GM18870 (cell line): ENCODE data around the gene DHDH.
"Not testable (repeated sequence)": the region's sequence is repeated elsewhere in the genome, so short reads cannot be mapped to it uniquely, and the experiment has no call there.

ENCODE experiments used
- ATAC-seq: cut with Tn5 transposase; IDR thresholded peaks from one replicate; pipeline ENCODE4 v1.9.1; 2021; ENCODE audit warnings: moderate library complexity; ENCODE audit not compliant: unreplicated experiment

The DHDH gene

DNA sequence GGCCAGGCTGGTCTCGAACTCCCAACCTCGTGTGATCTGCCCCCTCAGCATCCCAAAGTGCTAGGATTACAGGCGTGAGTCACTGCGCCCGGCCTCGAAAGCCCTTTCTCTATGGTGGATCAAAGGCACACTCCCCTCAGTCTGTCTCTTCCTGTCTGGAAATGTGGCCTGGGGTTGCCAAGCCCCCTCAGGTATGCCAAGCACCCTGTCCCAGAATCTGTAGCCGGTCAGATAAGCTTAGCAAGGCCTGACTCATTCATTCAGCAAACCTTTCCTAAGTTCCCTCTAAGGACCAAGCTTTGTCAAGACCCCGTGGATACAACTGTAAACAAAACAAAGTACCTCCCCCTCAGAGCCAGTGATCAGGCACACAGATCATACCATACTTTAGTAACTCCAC lies 19.3 kb upstream of the DHDH start:
- ATAC-seq, result no peak

DNA sequence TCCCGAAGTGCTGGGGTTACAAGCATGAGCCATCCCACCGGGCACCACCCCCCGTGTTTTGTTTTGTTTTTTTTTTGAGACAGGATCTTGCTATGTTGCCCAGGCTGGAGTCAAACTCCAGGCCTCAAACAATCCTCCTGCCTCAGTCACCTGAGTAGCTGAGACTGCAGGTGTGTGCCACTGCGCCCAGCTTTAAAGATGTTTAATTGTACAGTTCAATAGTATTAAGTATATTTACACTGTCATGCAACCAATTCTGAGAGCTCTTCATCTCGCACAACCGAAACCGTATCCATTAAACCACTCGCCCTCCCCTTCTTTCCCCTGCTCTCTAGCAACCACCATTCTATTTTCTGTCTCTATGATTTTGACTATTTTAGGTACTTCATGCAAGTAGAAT lies 17.7 kb upstream of the DHDH start:
- ATAC-seq, result no peak

DNA sequence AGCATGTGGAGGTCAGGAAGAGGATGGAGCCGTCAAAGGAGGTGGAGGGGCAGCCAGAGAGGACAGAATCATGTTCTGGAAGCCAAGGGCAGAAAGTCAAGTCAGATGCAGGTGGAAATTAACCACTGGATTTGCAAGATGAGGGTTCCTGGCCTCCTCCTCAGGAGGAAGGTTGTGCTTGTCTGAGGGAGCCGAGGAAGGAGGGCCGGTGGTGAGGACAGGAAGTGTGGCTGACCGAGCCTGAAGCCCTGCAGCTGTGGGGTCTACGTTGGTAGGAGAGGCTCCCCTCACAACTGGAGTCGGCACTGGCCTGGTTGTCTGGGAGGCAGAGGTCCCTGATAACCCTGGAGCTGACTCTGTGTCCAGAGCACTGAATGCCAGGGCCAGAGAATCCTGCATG lies 15.4 kb upstream of the DHDH start:
- ATAC-seq, result no peak

DNA sequence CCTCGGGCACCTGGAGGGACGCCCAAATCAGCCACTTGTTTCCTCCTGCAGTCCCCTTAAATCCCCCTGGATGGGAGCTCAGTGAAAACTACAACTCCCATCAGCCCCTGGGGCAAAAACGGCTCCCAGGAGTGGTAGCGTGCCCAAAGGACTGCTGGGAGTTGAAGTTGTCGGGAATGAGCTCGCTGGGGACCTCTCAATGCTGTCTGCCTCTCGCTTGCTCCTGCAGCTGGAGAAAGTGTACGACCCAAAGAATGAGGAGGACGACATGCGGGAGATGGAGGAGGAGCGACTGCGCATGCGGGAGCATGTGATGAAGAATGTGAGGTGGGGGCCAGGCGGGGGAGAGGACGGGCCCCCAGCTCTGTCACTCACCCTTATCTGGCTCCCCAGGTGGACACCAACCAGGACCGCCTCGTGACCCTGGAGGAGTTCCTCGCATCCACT lies 14.7 kb upstream of the DHDH start:
- ATAC-seq, result no peak

DNA sequence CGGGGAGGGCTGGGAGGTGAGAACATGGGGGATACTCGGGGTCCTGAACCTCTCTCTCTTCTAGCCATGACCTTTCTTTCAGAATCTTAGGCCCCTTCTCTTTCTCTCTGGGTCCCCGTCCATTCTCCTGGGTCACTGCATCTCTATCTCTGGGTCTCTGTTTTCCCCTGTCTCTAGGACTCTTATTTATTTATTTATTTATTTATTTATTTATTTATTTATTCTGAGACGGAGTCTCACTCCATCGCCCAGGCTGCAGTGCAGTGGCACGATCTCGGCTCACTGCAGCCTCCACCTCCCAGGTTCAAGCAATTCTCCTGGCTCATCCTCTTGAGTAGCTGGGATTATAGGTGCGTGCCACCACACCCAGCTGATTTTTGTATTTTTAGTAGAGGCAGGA lies 14.2 kb upstream of the DHDH start:
- ATAC-seq, result not testable (repeated sequence)

DNA sequence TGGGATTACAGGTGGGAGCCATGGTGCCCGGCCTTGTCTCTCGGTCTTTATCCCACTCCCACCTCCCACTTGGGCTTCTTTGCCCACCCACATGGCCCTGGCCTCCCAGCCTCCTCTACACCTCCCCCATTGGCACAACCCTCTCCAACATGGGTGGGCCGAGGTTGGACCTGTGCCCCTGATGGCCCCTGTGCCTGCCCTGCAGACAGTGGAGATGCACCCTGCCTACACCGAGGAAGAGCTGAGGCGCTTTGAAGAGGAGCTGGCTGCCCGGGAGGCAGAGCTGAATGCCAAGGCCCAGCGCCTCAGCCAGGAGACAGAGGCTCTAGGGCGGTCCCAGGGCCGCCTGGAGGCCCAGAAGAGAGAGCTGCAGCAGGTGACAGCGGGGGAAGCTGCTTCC lies 12.6 kb upstream of the DHDH start:
- no peak for ATAC-seq

DNA sequence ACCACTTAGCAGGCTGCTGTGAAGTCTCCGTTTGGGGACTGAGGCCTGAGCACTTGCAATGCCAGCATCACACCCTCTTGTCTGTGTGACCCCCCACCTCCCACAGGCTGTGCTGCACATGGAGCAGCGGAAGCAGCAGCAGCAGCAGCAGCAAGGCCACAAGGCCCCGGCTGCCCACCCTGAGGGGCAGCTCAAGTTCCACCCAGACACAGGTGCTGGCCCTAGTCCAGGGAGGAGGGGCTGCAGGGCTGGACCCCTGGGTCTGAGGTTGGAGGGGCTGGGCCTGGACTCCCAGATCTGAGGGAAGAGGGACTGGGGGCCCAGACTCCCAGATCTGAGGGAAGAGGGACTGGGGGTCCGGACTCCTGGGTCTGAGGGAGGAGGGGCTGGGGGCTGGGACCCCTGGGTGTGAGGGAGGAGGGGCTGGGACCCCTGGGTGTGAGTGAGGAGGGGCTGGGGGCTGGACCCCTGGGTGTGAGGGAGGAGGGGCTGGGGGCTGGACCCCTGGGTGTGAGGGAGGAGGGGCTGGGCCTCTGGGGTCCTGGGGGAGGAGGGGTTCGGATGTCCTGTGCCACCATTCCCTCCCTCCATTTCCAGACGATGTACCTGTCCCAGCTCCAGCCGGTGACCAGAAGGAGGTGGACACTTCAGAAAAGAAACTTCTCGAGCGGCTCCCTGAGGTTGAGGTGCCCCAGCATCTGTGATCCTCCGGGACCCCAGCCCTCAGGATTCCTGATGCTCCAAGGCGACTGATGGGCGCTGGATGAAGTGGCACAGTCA lies 11.6 kb upstream of the DHDH start:
- no peak for ATAC-seq

DNA sequence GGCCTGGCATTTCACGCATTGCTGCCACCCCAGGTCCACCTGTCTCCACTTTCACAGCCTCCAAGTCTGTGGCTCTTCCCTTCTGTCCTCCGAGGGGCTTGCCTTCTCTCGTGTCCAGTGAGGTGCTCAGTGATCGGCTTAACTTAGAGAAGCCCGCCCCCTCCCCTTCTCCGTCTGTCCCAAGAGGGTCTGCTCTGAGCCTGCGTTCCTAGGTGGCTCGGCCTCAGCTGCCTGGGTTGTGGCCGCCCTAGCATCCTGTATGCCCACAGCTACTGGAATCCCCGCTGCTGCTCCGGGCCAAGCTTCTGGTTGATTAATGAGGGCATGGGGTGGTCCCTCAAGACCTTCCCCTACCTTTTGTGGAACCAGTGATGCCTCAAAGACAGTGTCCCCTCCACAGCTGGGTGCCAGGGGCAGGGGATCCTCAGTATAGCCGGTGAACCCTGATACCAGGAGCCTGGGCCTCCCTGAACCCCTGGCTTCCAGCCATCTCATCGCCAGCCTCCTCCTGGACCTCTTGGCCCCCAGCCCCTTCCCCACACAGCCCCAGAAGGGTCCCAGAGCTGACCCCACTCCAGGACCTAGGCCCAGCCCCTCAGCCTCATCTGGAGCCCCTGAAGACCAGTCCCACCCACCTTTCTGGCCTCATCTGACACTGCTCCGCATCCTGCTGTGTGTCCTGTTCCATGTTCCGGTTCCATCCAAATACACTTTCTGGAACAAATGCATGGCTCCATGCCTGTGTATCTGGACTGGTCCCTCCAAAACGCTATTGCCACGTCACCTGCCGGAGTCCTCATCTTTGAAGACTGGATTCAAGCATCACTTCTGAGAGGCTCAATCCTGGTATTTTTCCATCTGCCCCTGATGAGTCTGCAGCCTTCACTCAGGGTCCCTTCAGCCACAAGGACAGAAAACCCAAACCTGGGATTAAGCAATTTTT lies 10.7 kb upstream of the DHDH start:
- no peak for ATAC-seq

DNA sequence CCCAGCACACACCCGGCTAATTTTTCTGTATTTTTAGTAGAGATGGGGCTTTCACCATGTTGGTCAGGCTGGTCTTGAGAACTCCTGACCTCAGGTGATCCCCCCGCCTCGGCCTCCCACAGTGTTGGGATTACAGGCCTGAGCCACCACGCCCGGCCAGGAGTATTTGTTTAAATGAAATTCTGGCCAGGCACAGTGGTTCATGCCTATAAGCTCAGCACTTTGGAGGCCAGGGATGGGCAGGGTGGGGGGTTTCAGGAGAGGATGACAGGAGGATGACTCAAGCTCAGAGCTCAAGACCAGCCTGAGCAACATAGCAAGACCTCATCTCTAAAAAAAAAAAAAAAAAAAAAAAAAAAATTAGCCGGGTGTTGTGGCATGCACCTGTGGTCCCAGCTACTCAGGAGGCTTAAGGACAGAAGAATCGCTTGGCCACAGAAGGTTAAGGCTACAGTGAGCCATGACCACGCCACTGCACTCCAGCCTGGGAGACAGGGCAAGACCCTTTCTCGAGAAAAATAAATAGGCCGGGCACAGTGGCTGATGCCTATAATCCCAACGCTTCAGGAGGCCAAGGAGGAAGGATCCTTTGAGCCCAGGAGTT lies 8.2 kb upstream of the DHDH start:
- ATAC-seq, result no peak

DNA sequence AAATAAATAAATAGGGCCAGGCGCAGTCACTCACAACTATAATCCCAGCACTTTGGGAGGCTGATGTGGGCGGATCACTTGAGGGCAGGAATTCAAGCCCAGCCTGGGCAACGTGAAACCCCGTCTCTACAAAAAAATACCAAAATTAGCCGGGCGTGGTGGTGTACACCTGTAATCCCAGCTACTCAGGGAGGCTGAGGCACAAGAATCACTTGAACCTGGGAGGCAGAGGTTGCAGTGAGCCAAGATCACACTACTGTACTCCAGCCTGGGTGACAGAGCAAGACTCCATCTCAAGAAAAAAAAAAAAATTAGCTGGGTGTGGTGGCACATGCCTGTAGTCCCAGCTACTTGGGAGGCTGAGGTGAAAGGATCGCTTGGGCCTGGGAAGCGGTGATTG lies 7.6 kb upstream of the DHDH start:
- ATAC-seq, result not testable (repeated sequence)

DNA sequence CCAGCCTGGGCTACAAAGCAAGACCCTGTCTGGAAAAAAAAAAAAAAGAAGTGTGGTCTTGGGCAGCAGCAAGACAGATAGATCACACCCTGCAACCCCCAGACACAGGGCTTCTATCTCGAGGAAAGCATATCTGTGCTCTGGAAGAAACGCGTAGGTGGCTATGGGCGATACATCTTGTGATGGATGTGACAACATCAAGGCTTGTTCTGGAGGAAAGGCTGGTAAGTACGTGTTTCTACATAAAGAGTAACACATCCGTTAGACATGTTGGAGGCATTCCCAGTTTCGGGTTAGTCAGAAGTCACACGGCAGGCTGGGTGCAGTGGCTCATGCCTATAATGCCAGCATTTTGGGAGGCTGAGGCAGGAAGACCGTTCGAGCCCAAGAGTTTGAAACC lies 6.6 kb upstream of the DHDH start:
- ATAC-seq, result no peak

DNA sequence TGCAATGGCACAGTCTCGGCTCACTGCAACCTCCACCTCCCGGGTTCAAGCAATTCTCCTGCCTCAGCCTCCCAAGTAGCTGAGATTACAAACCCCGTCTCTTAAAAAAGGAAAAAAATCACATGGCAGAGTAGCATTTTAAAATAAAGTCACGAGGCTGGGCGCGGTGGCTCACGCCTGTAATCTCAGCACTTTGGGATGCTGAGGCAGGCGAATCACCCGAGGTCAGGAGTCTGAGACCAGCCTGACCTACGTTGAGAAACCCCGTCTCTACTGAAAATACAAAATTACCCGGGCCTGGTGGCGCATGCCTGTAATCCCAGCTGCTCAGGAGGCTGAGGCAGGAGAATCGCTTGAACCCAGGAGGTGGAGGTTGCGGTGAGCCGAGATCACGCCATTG lies 5.8 kb upstream of the DHDH start:
- not testable (repeated sequence) for ATAC-seq

DNA sequence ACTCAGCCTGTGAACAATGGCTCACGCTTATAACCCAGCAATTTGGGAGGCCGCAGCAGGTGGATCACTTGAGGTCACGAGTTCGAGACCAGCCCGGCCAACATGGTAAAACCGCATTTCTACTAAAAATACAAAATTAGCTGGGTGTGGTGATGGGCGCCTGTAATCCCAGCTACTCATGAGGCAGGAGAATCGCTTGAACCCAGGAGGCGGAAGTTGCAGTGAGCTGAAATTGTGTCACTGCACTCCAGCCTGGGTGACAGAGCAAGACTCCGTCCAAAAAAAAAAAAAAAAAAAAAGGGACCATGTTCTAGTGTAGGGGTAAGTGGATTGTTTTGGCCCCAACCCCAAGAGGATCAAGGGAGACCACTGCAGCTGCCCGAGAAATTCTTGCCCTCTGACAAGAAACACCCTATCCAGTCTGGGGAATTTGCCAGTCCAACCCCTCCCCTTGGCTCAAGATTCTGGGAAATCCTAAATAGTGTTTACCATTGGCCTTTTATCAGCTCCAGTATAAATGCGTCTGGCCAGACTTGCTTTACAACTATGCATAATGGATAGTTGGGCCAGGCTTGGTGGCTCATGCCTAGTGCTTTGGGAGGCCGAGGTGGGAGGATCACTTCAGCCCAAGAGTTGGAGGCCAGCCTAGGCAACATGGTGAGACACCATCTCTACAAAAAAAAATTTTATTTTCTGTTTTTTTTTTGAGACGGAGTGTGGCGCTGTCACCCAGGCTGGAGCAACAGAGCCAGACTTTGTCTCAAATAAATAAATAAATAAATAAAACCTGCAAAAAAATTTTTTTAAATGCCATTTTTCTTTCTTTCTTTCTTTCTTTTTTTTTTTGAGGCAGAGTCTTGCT lies 5.1 kb upstream of the DHDH start:
- ATAC-seq, result no peak

DNA sequence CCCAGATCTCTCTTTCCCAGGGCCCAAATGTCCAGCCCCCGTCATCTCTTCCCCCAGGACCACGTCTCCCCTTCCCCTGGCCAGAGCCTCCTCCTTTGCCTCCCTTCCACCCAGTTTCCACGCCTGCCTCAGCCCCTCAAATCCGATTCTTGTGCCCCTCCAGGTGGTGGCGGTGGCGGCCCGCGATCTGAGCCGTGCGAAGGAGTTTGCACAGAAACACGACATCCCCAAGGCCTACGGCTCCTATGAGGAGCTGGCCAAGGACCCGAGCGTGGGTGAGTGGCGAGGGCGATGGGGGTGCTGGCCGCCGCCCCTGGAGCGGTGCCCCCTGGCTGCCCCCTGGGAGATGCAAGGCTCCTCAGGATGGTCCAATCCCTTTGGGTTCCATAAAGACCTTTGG lies 1.3 kb downstream of the DHDH start:
- ATAC-seq, result no peak

DNA sequence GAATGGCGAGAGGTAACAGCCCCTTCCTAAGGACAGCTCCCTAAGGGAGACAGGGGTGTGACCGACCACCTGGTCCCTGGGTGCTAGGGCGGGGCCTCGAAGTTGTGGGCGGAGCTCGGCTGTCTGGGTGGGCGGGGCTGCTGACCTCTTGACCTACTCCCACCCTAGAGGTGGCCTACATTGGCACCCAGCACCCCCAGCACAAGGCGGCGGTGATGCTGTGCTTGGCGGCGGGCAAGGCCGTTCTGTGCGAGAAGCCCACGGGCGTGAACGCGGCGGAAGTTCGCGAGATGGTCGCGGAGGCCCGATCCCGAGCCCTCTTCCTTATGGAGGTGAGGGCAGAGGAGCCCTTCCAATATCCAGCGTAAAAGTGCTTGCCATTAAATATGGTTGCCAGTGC lies 2.4 kb downstream of the DHDH start:
- ATAC-seq, result no peak

DNA sequence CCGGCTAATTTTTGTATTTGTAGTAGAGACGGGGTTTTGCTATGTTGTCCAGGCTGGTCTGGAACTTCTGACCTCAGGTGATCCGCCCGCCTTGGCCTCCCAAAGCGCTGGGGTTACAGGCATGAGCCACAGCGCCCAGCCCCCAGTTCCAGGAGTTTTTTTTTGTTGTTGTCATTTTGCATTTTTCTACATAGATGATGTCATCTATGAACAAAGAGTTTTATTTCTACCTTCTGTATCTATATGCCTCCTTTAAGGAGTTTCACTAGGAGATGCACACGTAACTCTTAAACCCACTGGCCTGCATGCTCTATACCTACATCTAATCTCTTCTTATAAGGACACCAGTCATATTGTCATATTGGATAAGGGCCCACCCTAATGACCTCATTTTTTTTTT lies 4.8 kb downstream of the DHDH start:
- no peak for ATAC-seq

DNA sequence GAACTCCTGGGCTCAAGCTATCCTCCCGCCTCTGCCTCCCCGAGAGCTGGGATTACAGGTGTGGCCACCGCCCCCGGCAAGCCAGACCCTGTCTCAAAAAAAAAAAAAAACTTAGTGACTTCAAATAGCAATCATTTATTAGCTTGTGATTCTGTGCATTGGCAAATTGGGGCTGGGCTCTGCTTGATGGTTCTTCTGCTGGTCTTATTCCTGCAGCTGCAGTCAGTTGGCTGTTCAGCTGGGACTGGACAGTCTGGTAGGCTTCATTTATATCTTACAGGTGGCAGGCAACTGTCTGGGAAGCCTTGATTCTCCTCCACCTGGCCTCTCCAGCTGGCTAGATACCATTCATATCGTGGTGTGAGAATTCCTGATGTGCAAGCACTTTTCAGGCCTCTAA lies 7.4 kb downstream of the DHDH start:
- ATAC-seq, result no peak

DNA sequence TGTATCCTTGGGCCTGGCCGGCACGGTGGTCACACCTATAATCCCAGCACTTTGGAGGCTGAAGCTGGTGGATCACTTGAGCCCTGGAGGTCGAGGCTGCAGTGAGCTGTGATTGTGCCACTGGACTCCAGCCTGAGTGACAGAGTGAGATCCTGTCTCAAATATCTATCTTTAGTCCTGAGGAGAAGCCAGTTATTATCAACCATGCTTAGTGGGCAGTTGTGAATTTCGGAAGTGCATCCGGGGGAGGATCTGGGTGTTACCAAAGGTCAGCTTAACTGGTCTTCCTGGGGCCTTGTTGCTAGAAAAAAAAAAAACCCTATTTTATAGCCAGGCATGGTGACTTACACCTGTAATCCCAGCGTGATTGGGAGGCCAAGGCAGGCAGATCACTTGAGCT lies 9.6 kb downstream of the DHDH start:
- ATAC-seq, result no peak

DNA sequence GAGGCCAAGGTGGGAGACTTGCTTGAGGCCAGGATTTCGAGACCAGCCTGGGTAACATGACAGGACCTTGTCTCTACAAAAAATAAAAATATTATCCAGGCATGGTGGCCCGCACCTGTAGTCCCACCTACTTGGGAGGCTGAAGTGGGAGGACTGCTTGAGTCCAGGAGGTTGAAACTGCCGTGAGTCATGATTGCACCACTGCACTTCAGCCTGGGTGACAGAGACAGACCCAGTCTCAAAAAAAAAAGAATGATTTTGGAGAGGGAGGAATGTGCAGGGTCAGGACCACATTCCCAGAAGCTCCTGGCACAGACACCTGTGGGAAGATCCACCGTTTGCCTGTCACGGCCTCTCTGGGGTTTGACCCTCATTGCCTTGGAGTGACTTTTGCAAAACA lies 11.9 kb downstream of the DHDH start:
- ATAC-seq, result no peak

DNA sequence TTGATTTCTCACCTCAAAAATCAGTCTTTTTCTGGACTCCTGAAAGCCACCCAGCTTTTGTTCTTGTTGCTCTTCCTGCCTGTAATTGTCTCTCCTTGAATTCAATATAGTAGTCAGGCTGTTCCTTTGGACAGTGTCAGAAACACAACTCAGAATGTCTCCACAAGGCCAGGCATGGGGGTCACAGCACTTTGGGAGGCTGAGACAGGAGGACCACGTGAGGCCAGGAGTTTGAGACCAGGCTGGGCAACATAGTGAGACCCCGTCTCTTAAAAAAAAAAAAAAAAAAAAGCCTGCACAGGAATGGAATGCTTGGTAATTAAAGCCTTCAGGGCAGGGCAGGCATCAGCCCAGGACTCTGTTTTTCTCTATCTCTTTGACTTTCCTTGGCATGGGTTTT lies 12.3 kb downstream of the DHDH start:
- no peak for ATAC-seq
